Colonic mucosa (tissue), 4 donors: Measurements from ENCODE around the gene LAPTM5. TPM values are rescaled to one million over a fixed set of nuclear protein-coding genes. Genes with fewer than 3 reads are reported as not detected.
"Not testable (repeated sequence)": the region's sequence is repeated elsewhere in the genome, so short reads cannot be mapped to it uniquely, and the experiment has no call there.

ENCODE experiments used
- DNase-seq: peaks from one replicate; pipeline ENCODE4 v3.0.0-alpha.2; 2020
- H3K27ac ChIP-seq: fragments of 200-600 bp; one replicate; pipeline ENCODE4 v1.8.0; 2021
- H3K27me3 ChIP-seq: fragments of 200-600 bp; one replicate; pipeline ENCODE4 v1.8.0; 2021
- H3K36me3 ChIP-seq: fragments of 200-600 bp; one replicate; pipeline ENCODE4 v1.8.0; 2021
- H3K4me1 ChIP-seq: fragments of 200-600 bp; one replicate; pipeline ENCODE4 v1.8.0; 2021; ENCODE audit warnings: mild to moderate bottlenecking
- H3K4me3 ChIP-seq: fragments of 200-600 bp; one replicate; pipeline ENCODE4 v1.8.0; 2021
- H3K9ac ChIP-seq, 2 donors: one replicate each; pipeline ENCODE4 v1.7.0; 2013; ENCODE audit warnings: control low read depth in 2 of 2, low read depth in 2 of 2, low read length in 2 of 2
- H3K9me3 ChIP-seq: fragments of 200-600 bp; one replicate; pipeline ENCODE4 v1.8.0; 2021
- CTCF ChIP-seq: fragments of 200-600 bp; IDR thresholded peaks from one replicate; pipeline ENCODE4 v1.8.0; 2022; ENCODE audit warnings: antibody characterized with exemption, mild to moderate bottlenecking
- intact Hi-C: fragments of 100-400 bp; cut with DNase I; formaldehyde crosslinking; loops from one replicate; pipeline ENCODE4 v1.14.1; 2022
- total RNA-seq, 2 donors: library from RNA; stranded (reverse); fragmentation: NEBNext Ultra II Directional in 1 of 2; extraction: Animal tissue kit (Norgen Biotek cat#: 25700) in 1 of 2; gene quantifications; one replicate each; pipeline ENCODE4 v1.2.1, GENCODE V29; 2021
- donor health status: healthy.
- donor health status: DM: no; HTN: no; CAD: no.
- donor health status: DM: no; HTN: no; CAD: no.

The LAPTM5 gene
- total RNA-seq, 2 donors from 2014 or later: 15.8 to 41.0 TPM

- Histone ChIP-seq H3K9ac (no peak overlapping the region), H3K27me3 (no peaks in the 10 kb centered on the region), H3K4me3 (no peak overlapping the region), H3K27ac (no peak overlapping the region), H3K9me3 (no peaks in the 10 kb centered on the region), H3K36me3 (no peaks in the 10 kb centered on the region), H3K4me1 (no peaks in the 10 kb centered on the region)
- no peak for DNase-seq
- intact Hi-C loops: no loop called here
- TF ChIP-seq CTCF: no peak
Measured at GRCh38 chr1:30691480-30691879, 66.1 kb downstream of the LAPTM5 start.

- H3K9me3 ChIP-seq: no peaks in the 10 kb centered on the region
Measured at GRCh38 chr1:30689901-30690645, 67.5 kb downstream of the LAPTM5 start.

GRCh38 chr1:30688920-30689794 lies 68.4 kb downstream of the LAPTM5 start:
- H3K27me3 ChIP-seq: peaks cover 8% of the 10 kb centered on the region
- H3K4me3 ChIP-seq: no peak overlapping the region
- H3K36me3 ChIP-seq: no peaks in the 10 kb centered on the region
- no peak overlapping the region for H3K27ac ChIP-seq
- H3K9ac ChIP-seq: no peak overlapping the region
- H3K9me3 ChIP-seq: no peaks in the 10 kb centered on the region
- no peak for DNase-seq
- H3K4me1 ChIP-seq: no peaks in the 10 kb centered on the region
- intact Hi-C loops: no loop called here
- TF ChIP-seq CTCF: no peak

More at GRCh38 chr1:30689901-30690645, 67.5 kb downstream of the LAPTM5 start:
- Histone ChIP-seq H3K9ac (no peak overlapping the region), H3K27me3 (peaks cover 1% of the 10 kb centered on the region), H3K4me3 (no peak overlapping the region), H3K36me3 (no peaks in the 10 kb centered on the region), H3K27ac (no peak overlapping the region), H3K4me1 (no peaks in the 10 kb centered on the region)
- no peak for TF ChIP-seq CTCF
- intact Hi-C loops: no loop called here
- DNase-seq: no peak

- DNase-seq, H3K36me3 ChIP-seq, H3K9ac ChIP-seq, H3K27ac ChIP-seq, H3K9me3 ChIP-seq, intact Hi-C loops, H3K4me3 ChIP-seq, H3K4me1 ChIP-seq: not testable (repeated sequence)
- H3K27me3 ChIP-seq: peaks cover 11% of the 10 kb centered on the region
Measured at GRCh38 chr1:30688516-30688915, 69.1 kb downstream of the LAPTM5 start.

- no peak for DNase-seq
- intact Hi-C loops: no loop called here
- Histone ChIP-seq H3K4me3 (no peak overlapping the region), H3K27me3 (peaks cover 15% of the 10 kb centered on the region), H3K36me3 (no peaks in the 10 kb centered on the region), H3K9me3 (no peaks in the 10 kb centered on the region), H3K4me1 (no peaks in the 10 kb centered on the region), H3K9ac (no peak overlapping the region), H3K27ac (no peak overlapping the region)
- TF ChIP-seq CTCF: no peak
Measured at GRCh38 chr1:30687886-30688285, 69.7 kb downstream of the LAPTM5 start.
